Stimulated activated naive CD8-positive, alpha-beta T cell treated with anti-CD3 and anti-CD28 coated beads, Interleukin-15, amount 100 ng/mL, for 72 hours (primary cell): Measurements from ENCODE around the gene OGFR.

Source experiments
- ATAC-seq: fragments of 150-1000 bp; cut with Tn5 transposase; 2 replicates; pipeline ENCODE4 v1.10.0; 2021; ENCODE audit warnings: mild to moderate bottlenecking, moderate library complexity
- DNase-seq, 2 donors: peaks; one replicate each; pipeline ENCODE4 v3.0.0; 2021 to 2022
- H3K27ac Mint-ChIP-seq, 2 donors: one replicate each; pipeline ENCODE4 v1.8.0; 2022; ENCODE audit warnings: mild to moderate bottlenecking in 2 of 2, mixed read lengths in 2 of 2, moderate library complexity in 2 of 2
- H3K27me3 Mint-ChIP-seq: one replicate; pipeline ENCODE4 v1.8.0; 2022; ENCODE audit warnings: mixed read lengths
- H3K4me1 Mint-ChIP-seq: one replicate; pipeline ENCODE4 v1.8.0; 2022; ENCODE audit warnings: mild to moderate bottlenecking, mixed read lengths
- H3K4me3 Mint-ChIP-seq, 2 donors: one replicate each; pipeline ENCODE4 v1.8.0; 2022; ENCODE audit warnings: mild to moderate bottlenecking in 2 of 2, mixed read lengths in 2 of 2, moderate library complexity in 1 of 2
- H3K9me3 Mint-ChIP-seq, 2 donors: one replicate each; pipeline ENCODE4 v1.8.0; 2022; ENCODE audit warnings: mixed read lengths in 2 of 2

The OGFR gene

DNA sequence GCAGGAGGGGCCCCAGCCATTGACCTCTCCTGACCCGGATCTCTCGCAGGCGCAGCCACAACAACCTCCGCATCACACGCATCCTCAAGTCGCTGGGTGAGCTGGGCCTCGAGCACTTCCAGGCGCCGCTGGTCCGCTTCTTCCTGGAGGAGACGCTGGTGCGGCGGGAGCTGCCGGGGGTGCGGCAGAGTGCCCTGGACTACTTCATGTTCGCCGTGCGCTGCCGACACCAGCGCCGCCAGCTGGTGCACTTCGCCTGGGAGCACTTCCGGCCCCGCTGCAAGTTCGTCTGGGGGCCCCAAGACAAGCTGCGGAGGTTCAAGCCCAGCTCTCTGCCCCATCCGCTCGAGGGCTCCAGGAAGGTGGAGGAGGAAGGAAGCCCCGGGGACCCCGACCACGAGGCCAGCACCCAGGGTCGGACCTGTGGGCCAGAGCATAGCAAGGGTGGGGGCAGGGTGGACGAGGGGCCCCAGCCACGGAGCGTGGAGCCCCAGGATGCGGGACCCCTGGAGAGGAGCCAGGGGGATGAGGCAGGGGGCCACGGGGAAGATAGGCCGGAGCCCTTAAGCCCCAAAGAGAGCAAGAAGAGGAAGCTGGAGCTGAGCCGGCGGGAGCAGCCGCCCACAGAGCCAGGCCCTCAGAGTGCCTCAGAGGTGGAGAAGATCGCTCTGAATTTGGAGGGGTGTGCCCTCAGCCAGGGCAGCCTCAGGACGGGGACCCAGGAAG is 7.7 kb downstream of the OGFR start:
- DNase-seq (no peak), ATAC-seq (no peak)
- Mint-ChIP-seq H3K27me3 (peaks cover 24% of the 10 kb centered on the region), H3K4me1 (peaks cover 38% of the 10 kb centered on the region), H3K4me3 (no peak overlapping the region), H3K27ac (no peak overlapping the region), H3K9me3 (no peaks in the 10 kb centered on the region)

DNA sequence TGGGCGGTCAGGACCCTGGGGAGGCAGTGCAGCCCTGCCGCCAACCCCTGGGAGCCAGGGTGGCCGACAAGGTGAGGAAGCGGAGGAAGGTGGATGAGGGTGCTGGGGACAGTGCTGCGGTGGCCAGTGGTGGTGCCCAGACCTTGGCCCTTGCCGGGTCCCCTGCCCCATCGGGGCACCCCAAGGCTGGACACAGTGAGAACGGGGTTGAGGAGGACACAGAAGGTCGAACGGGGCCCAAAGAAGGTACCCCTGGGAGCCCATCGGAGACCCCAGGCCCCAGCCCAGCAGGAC is 8.2 kb downstream of the OGFR start:
- Mint-ChIP-seq H3K4me3 (no peak overlapping the region), H3K27ac (no peak overlapping the region), H3K9me3 (no peaks in the 10 kb centered on the region), H3K4me1 (peaks cover 33% of the 10 kb centered on the region), H3K27me3 (peaks cover 29% of the 10 kb centered on the region)
- DNase-seq (no peak), ATAC-seq (no peak)

DNA sequence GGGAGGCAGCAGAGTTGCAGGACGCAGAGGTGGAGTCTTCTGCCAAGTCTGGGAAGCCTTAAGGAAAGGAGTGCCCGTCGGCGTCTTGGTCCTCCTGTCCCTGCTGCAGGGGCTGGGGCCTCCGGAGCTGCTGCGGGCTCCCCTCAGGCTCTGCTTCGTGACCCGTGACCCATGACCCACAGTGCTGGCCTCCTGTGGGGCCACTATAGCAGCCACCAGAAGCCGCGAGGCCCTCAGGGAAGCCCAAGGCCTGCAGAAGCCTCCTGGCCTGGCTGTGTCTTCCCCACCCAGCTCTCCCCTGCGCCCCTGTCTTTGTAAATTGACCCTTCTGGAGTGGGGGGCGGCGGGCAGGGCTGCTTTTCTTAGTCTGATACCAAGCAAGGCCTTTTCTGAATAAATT is 9.0 kb downstream of the OGFR start:
- DNase-seq (no peak), ATAC-seq (no peak)
- Mint-ChIP-seq H3K4me3 (no peak overlapping the region), H3K4me1 (peaks cover 27% of the 10 kb centered on the region), H3K9me3 (no peaks in the 10 kb centered on the region), H3K27me3 (peaks cover 36% of the 10 kb centered on the region), H3K27ac (no peak overlapping the region)

DNA sequence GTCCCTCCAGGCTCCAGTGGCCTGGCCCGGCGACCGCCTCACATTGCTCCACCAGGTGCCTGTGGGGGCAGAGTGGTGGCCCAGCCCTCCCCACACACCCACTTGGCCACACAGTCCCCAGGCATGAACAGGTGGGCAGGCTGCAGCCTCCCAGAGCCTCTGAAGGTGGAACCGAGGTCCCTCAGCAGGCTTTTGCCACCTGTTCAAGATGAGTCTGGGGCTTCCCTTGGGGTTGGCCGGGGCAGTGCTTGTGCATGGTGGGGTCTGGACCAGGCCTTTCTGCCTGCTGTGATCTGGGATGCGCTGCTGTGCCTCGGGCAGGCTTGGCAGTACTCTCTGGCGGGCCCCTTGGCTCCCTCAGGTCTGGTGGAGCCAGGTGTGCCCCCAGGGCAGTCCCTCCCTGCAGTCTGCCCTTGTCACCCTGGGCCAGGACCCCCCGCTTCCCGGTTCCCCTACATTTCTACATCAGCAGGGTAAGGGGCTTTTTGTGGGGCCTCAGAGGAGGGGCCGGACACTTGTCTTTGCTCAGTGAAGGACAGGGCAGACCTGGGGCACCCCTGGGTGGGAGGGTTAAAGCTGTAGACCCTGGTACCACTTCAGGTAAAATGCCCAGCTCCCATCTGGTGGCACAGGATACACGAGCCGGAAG is 9.5 kb downstream of the OGFR start:
- H3K4me3 Mint-ChIP-seq, result no peak overlapping the region
- H3K27ac Mint-ChIP-seq, result no peak overlapping the region
- H3K4me1 Mint-ChIP-seq, result peaks cover 27% of the 10 kb centered on the region
- H3K27me3 Mint-ChIP-seq, result peaks cover 42% of the 10 kb centered on the region
- ATAC-seq (peak; percentile 21), DNase-seq (no peak)
- H3K9me3 Mint-ChIP-seq, result no peaks in the 10 kb centered on the region

DNA sequence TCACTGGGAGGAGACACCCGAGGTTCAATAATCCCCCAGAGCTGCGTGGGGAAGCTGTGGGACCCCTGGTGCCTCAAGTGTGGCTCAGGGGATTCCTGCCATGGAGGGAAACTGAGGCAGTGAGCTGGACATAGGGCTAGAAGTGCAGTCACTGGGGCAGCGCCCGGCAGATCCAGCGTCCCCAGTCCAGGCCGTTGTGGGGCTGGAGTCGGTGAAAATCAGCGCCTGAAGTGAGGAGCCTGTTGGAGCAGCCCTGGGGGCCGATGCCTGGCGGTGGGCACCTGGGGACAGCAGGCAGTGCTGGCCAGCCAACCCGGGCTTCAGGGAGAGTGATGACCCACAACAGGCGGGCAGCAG is 10.1 kb downstream of the OGFR start:
- ATAC-seq, result no peak
- Mint-ChIP-seq H3K27ac (no peak overlapping the region), H3K4me3 (no peak overlapping the region), H3K9me3 (no peaks in the 10 kb centered on the region), H3K4me1 (peaks cover 27% of the 10 kb centered on the region), H3K27me3 (peaks cover 47% of the 10 kb centered on the region)
- DNase-seq, result no peak

DNA sequence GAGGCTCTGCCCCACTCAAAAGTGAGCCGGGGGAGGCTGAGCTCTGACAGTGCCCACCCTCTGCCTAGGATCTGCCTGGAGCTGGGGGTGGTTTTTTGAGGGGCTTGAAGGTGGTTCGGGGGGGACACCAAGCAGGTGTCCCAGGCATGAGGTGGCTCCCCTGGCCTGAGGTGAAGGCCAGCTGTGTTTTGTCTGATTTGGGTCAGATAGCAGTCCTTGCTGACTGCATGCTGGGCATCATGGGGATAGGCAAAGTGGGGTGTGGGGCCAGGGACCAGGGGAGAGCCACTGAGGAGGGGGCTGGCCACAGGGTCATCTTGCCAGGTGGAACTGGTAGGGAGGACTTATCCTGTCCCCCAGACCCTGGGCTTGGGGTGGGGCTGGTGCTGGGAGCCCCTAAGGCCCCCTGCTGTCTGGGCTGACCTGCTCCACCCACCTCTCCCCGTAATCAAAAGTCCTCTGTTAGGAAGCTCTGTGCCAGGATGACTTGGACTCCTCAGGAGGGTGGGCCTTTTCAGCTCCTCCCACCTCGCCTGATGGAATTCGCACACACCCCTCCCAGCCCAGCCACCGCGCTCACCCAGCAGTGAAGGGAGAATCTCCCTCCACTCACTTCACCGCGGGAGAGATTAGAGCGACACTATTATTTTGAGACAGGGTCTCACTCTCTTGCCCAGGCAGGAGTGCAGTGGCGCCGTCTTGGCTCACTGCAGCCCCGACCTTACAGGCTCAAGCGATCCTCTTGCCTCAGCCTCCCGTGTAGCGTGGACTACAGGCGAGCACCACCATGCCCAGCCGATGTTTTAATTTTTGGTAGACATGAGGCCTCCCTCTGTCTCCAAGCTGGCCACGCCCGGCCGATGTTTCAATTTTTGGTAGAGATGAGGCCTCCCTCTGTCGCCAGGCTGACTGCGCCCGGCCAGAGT is 10.7 kb downstream of the OGFR start:
- ATAC-seq, result peak; percentile 31
- Mint-ChIP-seq H3K9me3 (no peaks in the 10 kb centered on the region), H3K27me3 (peaks cover 54% of the 10 kb centered on the region), H3K27ac (peak overlapping the region in 1 of 2 donors; percentile 43), H3K4me3 (peak overlapping the region in 1 of 2 donors; percentile 41), H3K4me1 (peaks cover 27% of the 10 kb centered on the region)
- DNase-seq, result no peak

DNA sequence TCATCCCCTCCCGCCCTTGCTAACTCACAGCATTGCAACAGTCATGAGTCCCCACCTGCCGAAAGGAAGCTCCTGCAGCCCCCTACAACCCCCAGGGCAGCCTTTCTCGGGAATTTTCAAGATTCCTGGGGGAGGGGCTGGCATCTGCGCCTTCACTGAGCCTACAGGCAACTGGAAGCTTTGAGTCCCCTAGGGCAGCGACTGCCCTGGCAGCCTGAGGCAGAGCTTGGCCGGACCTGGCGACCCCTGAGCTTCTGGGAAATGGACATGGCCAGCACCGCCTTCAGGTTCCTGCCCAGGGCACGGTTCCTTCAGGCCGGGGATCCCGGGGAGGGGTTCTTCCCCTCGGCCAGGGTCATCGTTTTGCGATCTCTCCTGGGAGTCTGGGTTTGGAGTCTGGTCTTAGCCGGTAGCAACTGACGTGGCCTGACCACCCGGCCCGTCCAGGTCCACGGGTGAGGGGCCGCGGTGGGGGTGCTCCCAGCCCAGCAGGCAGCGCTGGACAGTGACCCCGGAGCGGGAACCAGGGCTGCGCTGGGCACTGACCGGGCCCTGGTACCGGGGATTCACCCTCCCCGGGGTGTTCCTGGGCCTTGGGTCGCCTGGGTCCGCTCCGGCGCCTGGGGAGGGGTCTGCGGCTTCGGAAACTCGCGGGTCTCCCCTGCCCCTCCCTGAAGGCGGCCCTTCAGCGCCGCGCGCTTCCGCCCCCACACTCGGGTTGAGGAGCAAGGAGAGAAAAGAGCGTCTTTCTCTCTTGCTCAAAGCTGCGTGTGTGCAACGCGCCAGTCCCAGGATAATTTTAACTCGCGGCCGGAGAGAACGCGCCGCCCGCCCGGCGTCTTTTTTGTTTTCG is 11.6 kb downstream of the OGFR start:
- Mint-ChIP-seq H3K4me1 (peaks cover 27% of the 10 kb centered on the region), H3K4me3 (peak overlapping the region; percentile 54 to 56), H3K27me3 (peaks cover 57% of the 10 kb centered on the region), H3K9me3 (no peaks in the 10 kb centered on the region), H3K27ac (peak overlapping the region in 1 of 2 donors; percentile 48)
- DNase-seq (no peak), ATAC-seq (no peak)

DNA sequence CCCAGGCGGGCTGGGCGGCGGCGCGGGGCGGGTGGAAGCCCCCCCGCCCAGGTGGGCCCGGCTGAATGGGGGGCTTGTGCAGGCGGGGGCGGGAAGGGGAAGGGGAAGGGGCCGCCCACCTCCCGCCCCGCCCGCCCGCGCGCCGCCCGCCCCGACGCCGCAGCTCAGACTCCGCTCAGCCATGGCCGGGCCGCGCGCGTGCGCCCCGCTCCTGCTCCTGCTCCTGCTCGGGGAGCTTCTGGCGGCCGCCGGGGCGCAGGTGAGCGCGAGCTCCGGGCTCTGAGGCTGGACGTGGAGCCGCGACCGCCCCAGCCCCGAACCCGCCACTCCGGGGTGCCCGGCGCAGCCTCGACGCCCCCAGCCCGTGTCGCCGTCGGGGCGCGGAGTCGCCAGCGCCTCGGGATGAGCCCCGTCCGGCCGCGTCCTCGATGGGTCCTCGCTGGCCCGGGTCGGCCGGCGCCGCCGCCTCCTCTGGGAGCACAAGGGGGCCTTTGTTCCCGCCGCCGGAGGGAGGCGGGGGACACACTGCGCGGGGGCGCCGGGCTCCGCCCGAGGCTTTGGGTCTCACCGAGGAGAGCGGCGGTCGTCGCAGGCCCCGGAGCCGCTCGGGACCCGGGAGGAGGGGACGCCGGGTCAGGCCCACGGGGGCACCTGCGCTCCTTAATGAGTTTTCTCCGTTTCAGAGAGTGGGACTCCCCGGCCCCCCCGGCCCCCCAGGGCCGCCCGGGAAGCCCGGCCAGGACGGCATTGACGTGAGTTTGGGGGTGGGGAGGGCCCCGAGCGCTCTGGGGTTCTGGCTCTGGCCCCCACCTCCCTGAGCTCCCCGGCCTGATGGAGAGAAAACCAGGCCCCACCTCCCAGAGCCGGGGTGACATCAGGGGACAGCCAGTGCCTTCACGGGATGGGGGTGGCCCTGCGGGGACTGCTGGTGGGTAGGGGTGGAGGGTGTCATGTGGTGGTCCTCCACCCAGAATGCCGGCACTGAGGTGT is 12.5 kb downstream of the OGFR start, which contains the start of gene COL9A3:
Gene COL9A3 (plus strand): TSS at position 167 of the 990 bp plus-strand sequence. CDS start 15 bp downstream, at position 182.
- H3K9me3 Mint-ChIP-seq, result no peaks in the 10 kb centered on the region
- peaks cover 21% of the 10 kb centered on the region for H3K4me1 Mint-ChIP-seq
- ATAC-seq, result peak; percentile 19
- no peak for DNase-seq
- peak within 1 kb of the TSS in 1 of 2 donors; percentile 48 for H3K27ac Mint-ChIP-seq
- H3K4me3 Mint-ChIP-seq, result peak within 1 kb of the TSS; percentile 54 to 56
- H3K27me3 Mint-ChIP-seq, result peaks cover 57% of the 10 kb centered on the region

DNA sequence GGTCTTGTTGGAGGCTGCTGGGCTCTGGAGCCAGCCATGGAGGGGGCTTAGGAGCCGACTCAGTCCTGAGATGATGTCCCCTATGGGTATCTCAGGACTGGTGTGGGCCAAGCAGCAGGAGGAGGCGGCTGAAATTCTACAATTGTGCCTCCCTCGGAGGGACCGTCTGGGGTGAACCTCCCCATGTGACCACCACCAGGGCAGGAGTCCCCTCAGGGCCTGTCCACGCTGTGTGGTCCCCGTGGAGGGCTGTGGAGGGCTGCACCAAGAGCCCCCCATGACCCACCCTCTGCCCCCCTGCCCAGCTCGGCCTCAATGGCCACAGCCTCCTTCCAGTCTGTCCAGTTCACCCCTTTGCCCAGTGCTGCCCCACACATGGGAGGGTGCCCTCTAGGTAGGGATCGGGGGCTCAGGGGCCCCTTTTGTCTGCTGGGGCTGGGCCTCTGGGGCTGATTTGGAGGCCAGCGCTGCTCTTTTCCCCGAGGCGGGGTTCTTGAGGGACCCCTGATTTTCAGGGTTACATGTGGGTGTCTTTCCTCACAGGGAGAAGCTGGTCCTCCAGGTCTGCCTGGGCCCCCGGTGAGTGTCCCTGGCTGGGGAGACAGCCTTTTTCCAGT is 13.4 kb downstream of the OGFR start:
- H3K4me3 Mint-ChIP-seq, result no peak overlapping the region

DNA sequence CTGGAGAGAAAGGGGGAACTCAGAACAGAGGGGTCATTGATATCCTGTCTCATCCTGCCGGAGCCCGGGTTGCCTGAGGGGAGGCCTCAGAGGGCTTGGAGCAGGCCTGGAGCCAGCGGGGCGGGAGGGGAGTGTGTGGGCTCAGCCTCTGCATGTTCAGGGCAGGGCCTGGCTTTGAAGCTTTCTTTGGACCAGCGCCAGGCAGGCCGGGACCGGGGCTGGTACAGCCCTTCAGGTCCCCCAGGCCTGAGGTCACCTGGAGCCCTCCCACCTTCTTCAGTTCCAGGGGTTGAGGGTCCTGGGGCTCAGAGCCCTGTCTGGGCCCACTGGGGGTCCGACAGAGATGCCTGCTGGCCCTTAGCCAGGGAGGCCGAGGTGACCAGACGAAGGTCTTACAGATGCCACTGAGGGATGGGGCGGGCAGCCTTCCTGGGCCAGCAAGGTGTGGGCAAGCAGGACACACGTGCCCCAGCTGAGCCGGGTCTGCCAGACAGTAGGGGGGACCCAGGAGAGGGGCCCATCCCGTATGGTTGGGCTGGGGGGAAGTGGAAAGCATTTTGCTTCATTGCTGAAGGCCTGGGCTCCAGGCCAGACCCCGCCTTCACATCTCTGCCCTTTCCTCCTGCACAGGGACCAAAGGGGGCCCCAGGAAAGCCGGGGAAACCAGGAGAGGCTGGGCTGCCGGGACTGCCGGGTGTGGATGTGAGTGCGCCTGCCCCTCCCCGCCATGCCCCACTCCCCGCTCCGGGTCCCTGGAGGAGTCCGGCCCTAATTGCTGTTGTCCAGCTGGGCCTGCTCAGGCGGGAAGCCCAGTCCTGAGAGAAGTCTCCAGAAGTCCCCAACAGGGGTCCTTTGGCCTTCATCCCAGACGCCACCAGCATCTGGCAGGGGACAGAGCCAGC is 14.2 kb downstream of the OGFR start:
- Mint-ChIP-seq H3K4me1 (peaks cover 19% of the 10 kb centered on the region), H3K27ac (peak overlapping the region in 1 of 2 donors; percentile 51), H3K4me3 (no peak overlapping the region), H3K27me3 (peaks cover 57% of the 10 kb centered on the region), H3K9me3 (no peaks in the 10 kb centered on the region)
- ATAC-seq (no peak), DNase-seq (no peak)

More for the DNA sequence above, 13.4 kb downstream of the OGFR start:
- Mint-ChIP-seq H3K9me3 (no peaks in the 10 kb centered on the region), H3K27ac (no peak overlapping the region), H3K4me1 (peaks cover 19% of the 10 kb centered on the region), H3K27me3 (peaks cover 57% of the 10 kb centered on the region)
- DNase-seq, result no peak
- ATAC-seq, result no peak

DNA sequence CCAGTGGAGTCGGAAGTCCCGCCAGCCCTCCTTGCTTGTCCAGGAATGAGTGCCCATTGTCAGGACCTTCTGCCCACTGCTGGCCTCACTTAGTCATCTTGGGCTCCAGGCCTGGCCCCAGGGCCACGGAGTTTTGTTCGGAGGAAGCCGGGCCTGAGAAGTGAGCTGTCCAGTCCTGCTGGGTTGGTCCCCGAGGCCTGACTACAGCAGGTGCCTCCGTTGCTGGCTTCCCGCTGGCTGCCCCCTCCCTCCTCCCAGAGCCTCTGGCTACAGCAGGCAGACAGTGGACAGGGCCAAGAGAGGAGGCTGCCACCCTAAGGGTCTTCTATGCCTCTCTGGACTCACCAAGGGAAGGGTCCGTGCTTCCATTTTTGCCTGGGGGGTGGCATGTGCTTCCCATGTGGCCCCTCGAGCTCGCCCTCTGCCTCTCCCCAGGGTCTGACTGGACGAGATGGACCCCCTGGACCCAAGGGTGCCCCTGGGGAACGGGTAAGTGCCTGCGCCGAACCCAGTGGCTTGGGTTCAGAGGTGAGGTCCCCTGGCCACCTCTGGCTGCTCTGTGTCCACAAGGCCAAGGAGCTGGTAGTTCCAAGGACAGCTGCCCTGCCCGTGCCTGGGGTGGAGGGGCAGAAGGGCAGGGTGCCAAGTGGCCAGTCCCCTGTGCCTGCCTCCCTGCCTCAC is 15.0 kb downstream of the OGFR start:
- DNase-seq (no peak), ATAC-seq (no peak)
- H3K27me3 Mint-ChIP-seq, result peaks cover 53% of the 10 kb centered on the region
- H3K4me3 Mint-ChIP-seq, result no peak overlapping the region
- H3K4me1 Mint-ChIP-seq, result peaks cover 16% of the 10 kb centered on the region
- H3K27ac Mint-ChIP-seq, result no peak overlapping the region
- H3K9me3 Mint-ChIP-seq, result no peaks in the 10 kb centered on the region

DNA sequence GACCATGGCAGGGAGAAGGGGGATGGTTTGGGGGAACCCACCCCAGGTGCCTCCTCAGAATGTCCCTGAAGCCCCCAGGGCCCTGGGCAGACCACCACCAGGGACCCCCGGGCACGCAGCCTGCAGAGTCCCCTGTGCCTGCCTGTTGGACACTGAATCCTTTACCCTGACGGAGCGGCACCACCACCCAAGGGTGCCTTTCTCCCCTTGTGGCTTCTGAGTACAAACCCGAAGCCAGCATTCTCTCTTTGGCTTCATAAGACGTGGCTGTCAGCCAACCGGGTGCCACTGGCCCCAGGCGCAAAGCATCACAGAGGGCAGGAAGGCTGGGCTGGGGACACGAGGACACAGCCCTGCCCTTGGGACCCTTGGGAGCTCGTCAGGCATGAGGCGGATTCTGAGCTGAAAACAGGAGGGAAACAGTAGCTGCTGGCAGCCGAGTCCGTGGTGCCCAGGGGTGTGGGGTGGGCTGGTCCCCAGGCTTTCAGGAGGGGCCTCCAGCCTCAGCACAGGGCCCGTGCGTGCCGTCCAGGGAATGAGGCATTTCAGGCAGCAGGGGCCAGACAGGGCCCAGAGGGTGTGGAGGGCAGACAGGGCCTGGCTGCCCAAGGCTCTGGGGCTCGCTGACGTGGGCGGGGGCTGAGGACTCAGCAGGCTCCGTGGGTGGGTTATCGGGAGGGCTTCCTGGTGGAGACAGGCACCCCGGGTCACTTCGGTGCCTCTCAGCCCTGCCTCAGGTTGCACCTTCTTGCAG is 15.8 kb downstream of the OGFR start:
- DNase-seq, result no peak
- Mint-ChIP-seq H3K4me3 (no peak overlapping the region), H3K27me3 (peaks cover 46% of the 10 kb centered on the region), H3K4me1 (peaks cover 8% of the 10 kb centered on the region), H3K9me3 (no peaks in the 10 kb centered on the region), H3K27ac (peak overlapping the region in 1 of 2 donors; percentile 28)
- ATAC-seq, result no peak
